K562 (cell line): ENCODE results near the gene BRD3. TPM values are rescaled to one million over a fixed set of nuclear protein-coding genes. Genes with fewer than 3 reads are reported as not detected.

ENCODE experiments used
- ATAC-seq: fragments of 200-7000 bp; cut with Tn5 transposase; 3 replicates; pipeline ENCODE4 v1.9.1; 2020; ENCODE audit warnings: moderate library complexity
- BruUV-seq: library from RNA; stranded (reverse); fragments of 400-500 nt; replicated peaks from 2 replicates; lab custom pipeline; 2021; lab: Mats Ljungman, UMichigan
- CTCF ChIA-PET: fragments of 300-600 bp; formaldehyde crosslinking; extraction: SDS; loops from one replicate; lab custom pipeline; 2021; ENCODE audit warnings: low intra/inter-chr PET ratio; lab: Yijun Ruan, JAX
- POLR2A ChIA-PET: fragments of 300-600, 350-650 bp; sonication (Branson Sonifier 250); formaldehyde crosslinking; extraction: SDS; loops from one replicate; lab custom pipeline; 2021; ENCODE audit warnings: antibody characterized with exemption, inconsistent platforms; lab: Yijun Ruan, JAX
- DNase-seq, 4 experiments: peaks; one replicate each; pipeline versions ENCODE4 v3.0.0 to v3.0.0-alpha.2; 2011 to 2018; ENCODE audit warnings: low spot score in 3 of 4, mixed read lengths in 3 of 4; ENCODE audit errors: extremely low read depth in 1 of 4
- FAIRE-seq: peaks from 2 replicates; lab custom pipeline; 2011; peaks lifted over from hg19 to GRCh38; lab: Jason Lieb, UNC
- H2AFZ ChIP-seq: 2 replicates; pipeline ENCODE4 v1.6.0; 2011; ENCODE audit warnings: low read depth, low read length, control low read depth, inconsistent platforms
- H3K27ac ChIP-seq: fragments of 200-600 bp; 3 replicates; pipeline ENCODE4 v1.8.0; 2011; ENCODE audit warnings: low read depth, mild to moderate bottlenecking, control low read depth, inconsistent platforms, low read length, moderate library complexity, mixed read lengths; ENCODE audit errors: extremely low read depth
- H3K27me3 ChIP-seq, 2 experiments: fragments of 300-600 bp in 1 of 2; 2 replicates in 1 of 2; 3 replicates in 1 of 2; pipeline versions ENCODE4 v1.6.0 to v1.8.0; 2011; ENCODE audit warnings: inconsistent platforms in 2 of 2, low read length in 2 of 2, mild to moderate bottlenecking in 1 of 2, mixed read lengths in 1 of 2, moderate library complexity in 1 of 2; ENCODE audit not compliant: control insufficient read depth in 2 of 2, insufficient read depth in 2 of 2
- H3K36me3 ChIP-seq: fragments of 300-600 bp; 3 replicates; pipeline ENCODE4 v1.8.0; 2011; ENCODE audit warnings: mild to moderate bottlenecking, low read length, inconsistent platforms; ENCODE audit not compliant: control insufficient read depth, insufficient read depth
- H3K4me1 ChIP-seq, 2 experiments: fragments of 200-600 bp in 1 of 2; replicated peaks in 1 of 2; 2 replicates in 1 of 2; 3 replicates in 1 of 2; pipeline versions ENCODE4 v1.5.1 to v1.8.0; 2011; ENCODE audit warnings: inconsistent platforms in 2 of 2, low read length in 2 of 2, mild to moderate bottlenecking in 1 of 2, mixed read lengths in 1 of 2, moderate library complexity in 1 of 2; ENCODE audit not compliant: control insufficient read depth in 2 of 2, insufficient read depth in 2 of 2
- H3K4me2 ChIP-seq: 2 replicates; pipeline ENCODE4 v1.6.1; 2011; ENCODE audit warnings: low read length, control low read depth, inconsistent platforms, mixed read lengths; ENCODE audit not compliant: insufficient read depth
- H3K4me3 ChIP-seq: fragments of 200-600 bp; sonication (generic), shearing (Covaris generic); 2 replicates; pipeline ENCODE4 v1.5.1; 2016; ENCODE audit warnings: control low read depth, inconsistent platforms
- H3K79me2 ChIP-seq: fragments of 200-600 bp; 3 replicates; pipeline ENCODE4 v1.8.0; 2011; ENCODE audit warnings: low read length, inconsistent platforms; ENCODE audit not compliant: control insufficient read depth, insufficient read depth
- H3K9ac ChIP-seq, 2 experiments: 2 replicates each; pipeline versions ENCODE4 v1.6.0 to v1.6.1; 2011; ENCODE audit warnings: low read depth in 2 of 2, low read length in 2 of 2, control low read depth in 1 of 2, inconsistent platforms in 1 of 2, mild to moderate bottlenecking in 1 of 2, mixed read lengths in 1 of 2; ENCODE audit not compliant: insufficient read depth in 1 of 2
- H3K9me1 ChIP-seq: one replicate; pipeline ENCODE4 v1.6.0; 2011; ENCODE audit warnings: inconsistent platforms, mild to moderate bottlenecking, low read length, moderate library complexity; ENCODE audit not compliant: control insufficient read depth, insufficient read depth
- H3K9me3 ChIP-seq: replicated peaks from 2 replicates; pipeline ENCODE4 v1.5.1; 2011; ENCODE audit warnings: low read depth, low read length, inconsistent platforms; ENCODE audit not compliant: control insufficient read depth, insufficient read depth
- H4K20me1 ChIP-seq: replicated peaks from 2 replicates; pipeline ENCODE4 v1.6.1; 2011; ENCODE audit warnings: low read length, inconsistent platforms, mixed read lengths; ENCODE audit not compliant: control insufficient read depth, insufficient read depth
- RBM17 ChIP-seq: fragments of 200-400 bp; formaldehyde crosslinking; IDR thresholded peaks from 2 replicates; pipeline ENCODE4 v1.6.1; 2017; ENCODE audit warnings: low read depth, mild to moderate bottlenecking, low read length, borderline replicate concordance
- SIRT6 ChIP-seq: IDR thresholded peaks from one replicate; pipeline ENCODE4 v1.6.1; 2012; ENCODE audit warnings: low read depth, mild to moderate bottlenecking, control low read depth, inconsistent platforms, low read length, moderate library complexity
- ZNF133 ChIP-seq: fragments of 250-450 bp; sonication (Bioruptor Pico); IDR thresholded peaks from 2 replicates; pipeline ENCODE4 v1.4.0; 2020; ENCODE audit warnings: mild to moderate bottlenecking
- ZNF695 ChIP-seq: fragments of 450-650 bp; formaldehyde crosslinking; IDR thresholded peaks from 2 replicates; pipeline ENCODE4 v1.4.0; 2020; ENCODE audit warnings: mild to moderate bottlenecking, moderate library complexity
- WGBS: fragments of 100-300 bp; shearing (Covaris generic); methylation state at CpG from one replicate; pipeline ENCODE4 v1.1.6; 2016; ENCODE audit warnings: low coverage, mixed read lengths; ENCODE audit not compliant: insufficient coverage; ENCODE audit errors: missing lambda C conversion rate; 5-methylcytosine and 5-hydroxymethylcytosine counted together
- in situ Hi-C: fragments of 300-500 bp; cut with MboI; formaldehyde crosslinking; loops from 4 replicates; pipeline ENCODE4 v1.15.0; 2018; ENCODE audit warnings: inconsistent platforms, mixed read lengths
- intact Hi-C: fragments of 100-400 bp; cut with micrococcal nuclease; formaldehyde crosslinking; loops from 2 replicates; pipeline ENCODE4 v1.14.2; 2022
- polyA plus RNA-seq, 8 experiments: library from polyadenylated mRNA; depleted of rRNA in 4 of 8; stranded (reverse) in 5 of 8; unstranded in 3 of 8; fragments of >200 nt; fragmentation: Nextera tagmentation in 2 of 8; fragmentation: Illumina TruSeq in 1 of 8; extraction: Ambion mirVana in 2 of 8; extraction: Trizol in 1 of 8; gene quantifications; 2 replicates each; pipeline versions ENCODE4 v1.2.1 to v1.2.3, GENCODE V29; 2011 to 2014; ENCODE audit warnings: inconsistent platforms in 1 of 8, missing spikeins in 1 of 8
- total RNA-seq, 7 experiments: library from RNA; depleted of rRNA in 6 of 7; stranded (reverse); fragments of >200 nt in 6 of 7; fragmentation: Illumina TruSeq in 2 of 7; extraction: Trizol in 2 of 7; gene quantifications; 2 replicates each; pipeline versions ENCODE4 v1.2.1 to v1.2.3, GENCODE V29; 2011 to 2021; ENCODE audit warnings: low replicate concordance in 1 of 7
- TF ChIP-seq, protein P1 (sequence below): sonication (generic); formaldehyde crosslinking; IDR thresholded peaks from 2 replicates; pipeline ENCODE4 v1.8.1; 2023; ENCODE audit warnings: mild to moderate bottlenecking, missing genetic modification reagents
- TF ChIP-seq, protein P2 (sequence below): fragments of 450-650 bp; IDR thresholded peaks from 2 replicates; pipeline ENCODE4 v1.6.1; 2016; ENCODE audit warnings: missing biosample characterization, missing genetic modification characterization
- TF ChIP-seq, protein P3 (sequence below), 2 experiments: IDR thresholded peaks in 1 of 2; conservative IDR thresholded peaks in 1 of 2; 2 replicates each; pipeline ENCODE4 v1.6.1; 2016; ENCODE audit warnings: low read depth in 2 of 2, mild to moderate bottlenecking in 1 of 2, missing compliant biosample characterization in 1 of 2, missing genetic modification characterization in 1 of 2, moderate library complexity in 1 of 2
- TF ChIP-seq, protein P4 (sequence below): IDR thresholded peaks from 2 replicates; pipeline ENCODE4 v1.6.1; 2016; ENCODE audit warnings: missing genetic modification characterization, missing compliant biosample characterization

The BRD3 gene
- total and polyA plus RNA-seq, 9 of the 15 experiments (the other 6 are each of a cell fraction or from before 2014, with no cell fraction given) = 0.82 to 37.1 (median 4.2) TPM

DNA sequence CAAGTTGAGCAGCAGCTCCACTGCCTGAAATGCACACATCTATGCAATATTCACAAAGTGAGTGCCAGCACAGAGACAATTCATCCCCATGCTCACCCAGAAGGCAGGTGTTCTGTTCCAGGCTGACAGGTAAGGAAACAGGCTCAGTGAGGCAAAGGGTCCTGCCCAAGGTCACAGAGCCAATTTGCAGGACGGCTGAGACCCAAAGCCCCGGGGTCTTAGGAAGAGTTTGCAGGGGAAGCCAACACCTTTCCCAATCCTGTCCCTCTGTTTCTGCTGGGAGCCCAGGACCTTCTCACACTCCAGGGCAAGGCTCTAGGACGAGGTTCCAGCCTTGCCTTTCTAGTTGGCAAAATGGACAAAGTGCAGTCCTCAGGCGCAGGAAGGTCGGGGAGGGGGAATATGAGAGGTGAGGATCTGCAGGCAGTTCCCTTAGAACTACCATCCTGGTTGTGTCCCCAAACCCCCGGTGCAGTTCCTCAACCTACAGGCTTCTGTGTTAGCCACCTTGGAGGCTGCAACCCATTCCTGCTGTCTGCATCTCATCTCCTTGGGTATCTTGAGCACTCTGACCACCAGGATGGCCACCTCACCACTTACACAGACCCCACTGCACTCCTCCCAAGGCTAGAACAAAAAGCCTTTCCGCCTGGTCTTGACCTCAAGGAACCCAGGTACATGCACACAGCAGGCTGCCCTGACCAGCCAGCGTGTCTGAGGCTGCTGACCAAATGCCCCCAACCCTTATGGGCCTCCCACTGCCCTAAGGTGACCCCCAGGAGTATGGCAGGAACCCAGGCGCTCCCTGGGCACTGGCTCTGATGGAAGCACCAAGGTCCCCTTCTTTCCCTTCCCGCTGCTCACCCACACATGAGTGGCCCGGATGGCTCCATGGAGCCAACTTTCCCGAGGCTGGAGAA is 1.9 kb upstream of the BRD3 start (continued):
- TF ChIP-seq, protein P1, sequence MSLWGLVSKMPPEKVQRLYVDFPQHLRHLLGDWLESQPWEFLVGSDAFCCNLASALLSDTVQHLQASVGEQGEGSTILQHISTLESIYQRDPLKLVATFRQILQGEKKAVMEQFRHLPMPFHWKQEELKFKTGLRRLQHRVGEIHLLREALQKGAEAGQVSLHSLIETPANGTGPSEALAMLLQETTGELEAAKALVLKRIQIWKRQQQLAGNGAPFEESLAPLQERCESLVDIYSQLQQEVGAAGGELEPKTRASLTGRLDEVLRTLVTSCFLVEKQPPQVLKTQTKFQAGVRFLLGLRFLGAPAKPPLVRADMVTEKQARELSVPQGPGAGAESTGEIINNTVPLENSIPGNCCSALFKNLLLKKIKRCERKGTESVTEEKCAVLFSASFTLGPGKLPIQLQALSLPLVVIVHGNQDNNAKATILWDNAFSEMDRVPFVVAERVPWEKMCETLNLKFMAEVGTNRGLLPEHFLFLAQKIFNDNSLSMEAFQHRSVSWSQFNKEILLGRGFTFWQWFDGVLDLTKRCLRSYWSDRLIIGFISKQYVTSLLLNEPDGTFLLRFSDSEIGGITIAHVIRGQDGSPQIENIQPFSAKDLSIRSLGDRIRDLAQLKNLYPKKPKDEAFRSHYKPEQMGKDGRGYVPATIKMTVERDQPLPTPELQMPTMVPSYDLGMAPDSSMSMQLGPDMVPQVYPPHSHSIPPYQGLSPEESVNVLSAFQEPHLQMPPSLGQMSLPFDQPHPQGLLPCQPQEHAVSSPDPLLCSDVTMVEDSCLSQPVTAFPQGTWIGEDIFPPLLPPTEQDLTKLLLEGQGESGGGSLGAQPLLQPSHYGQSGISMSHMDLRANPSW = no peak
- TF ChIP-seq, protein P2, sequence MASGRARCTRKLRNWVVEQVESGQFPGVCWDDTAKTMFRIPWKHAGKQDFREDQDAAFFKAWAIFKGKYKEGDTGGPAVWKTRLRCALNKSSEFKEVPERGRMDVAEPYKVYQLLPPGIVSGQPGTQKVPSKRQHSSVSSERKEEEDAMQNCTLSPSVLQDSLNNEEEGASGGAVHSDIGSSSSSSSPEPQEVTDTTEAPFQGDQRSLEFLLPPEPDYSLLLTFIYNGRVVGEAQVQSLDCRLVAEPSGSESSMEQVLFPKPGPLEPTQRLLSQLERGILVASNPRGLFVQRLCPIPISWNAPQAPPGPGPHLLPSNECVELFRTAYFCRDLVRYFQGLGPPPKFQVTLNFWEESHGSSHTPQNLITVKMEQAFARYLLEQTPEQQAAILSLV (tag) = no peak

DNA sequence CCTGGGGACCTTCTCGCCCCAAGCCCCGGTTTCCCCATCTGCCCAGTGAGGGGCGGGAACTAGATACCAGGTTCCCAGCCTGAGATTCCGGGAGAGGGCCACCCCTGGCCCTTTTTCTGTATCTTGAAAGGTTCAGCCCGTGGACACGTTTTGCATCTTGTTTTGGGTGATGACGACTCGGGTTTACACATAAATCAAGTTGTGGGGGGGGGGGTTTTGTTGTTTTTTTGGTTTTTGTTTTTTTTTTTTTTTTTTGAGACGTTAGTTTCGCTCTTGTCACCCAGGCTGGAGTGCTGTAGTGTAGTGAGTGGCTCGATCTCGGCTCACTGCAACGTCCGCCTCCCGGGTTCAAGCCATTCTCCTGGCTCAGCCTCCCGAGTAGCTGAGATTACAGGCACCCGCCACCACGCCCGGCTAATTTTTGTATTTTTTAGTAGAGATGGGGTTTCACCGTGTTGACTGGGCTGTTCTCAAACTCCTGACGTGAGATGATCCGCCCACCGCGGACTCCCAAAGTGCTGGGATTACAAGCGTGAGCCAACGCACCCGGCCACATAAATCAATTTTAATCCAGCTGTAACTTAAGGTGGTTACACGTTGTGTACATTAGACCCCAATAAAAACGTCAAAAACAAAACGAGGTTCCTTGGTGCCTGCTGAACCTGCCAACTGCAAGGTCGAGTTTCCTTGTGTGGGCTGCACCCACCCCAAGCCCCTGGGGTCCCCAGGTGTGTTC is 1.1 kb upstream of the BRD3 start:
- ChIA-PET POLR2A (no interaction called here), CTCF (no interaction called here)
- DNase-seq (no peak), ATAC-seq (peak; percentile 11), FAIRE-seq (no peak)
- H3K9ac ChIP-seq = peak overlapping the region; percentile 75 to 90; a peak in 3 of 4 replicates
- H3K9me3 ChIP-seq = no peaks in the 10 kb centered on the region
- no peaks in the 10 kb centered on the region for H3K9me1 ChIP-seq
- peak overlapping the region; percentile 97 for H2AFZ ChIP-seq
- H3K27ac ChIP-seq = no peak overlapping the region
- peaks cover 10 to 26% of the 10 kb centered on the region in 2 experiments; a peak in 4 of 5 replicates for H3K4me1 ChIP-seq
- under 1% methylated on average over 31 of the region's 31 CpGs for WGBS
- intact Hi-C loops (no loop called here), in situ Hi-C loops (no loop called here)
- H3K79me2 ChIP-seq = peaks cover 33% of the 10 kb centered on the region
- peak overlapping the region; percentile 83 for H3K4me2 ChIP-seq
- H3K27me3 ChIP-seq = peaks cover 32 to 47% of the 10 kb centered on the region in 2 experiments
- H4K20me1 ChIP-seq = 0 out of 2 replicates have a peak, but pooled peaks cover 3% of the 10 kb centered on the region
- BruUV-seq = no TSS peak
- H3K4me3 ChIP-seq = peak overlapping the region; percentile 92
- H3K36me3 ChIP-seq = no peaks in the 10 kb centered on the region
- TF ChIP-seq SIRT6 (no peak), RBM17 (no peak), ZNF695 (CRISPR knock-in tag) (no peak), ZNF133 (no peak)
- TF ChIP-seq, protein P3, sequence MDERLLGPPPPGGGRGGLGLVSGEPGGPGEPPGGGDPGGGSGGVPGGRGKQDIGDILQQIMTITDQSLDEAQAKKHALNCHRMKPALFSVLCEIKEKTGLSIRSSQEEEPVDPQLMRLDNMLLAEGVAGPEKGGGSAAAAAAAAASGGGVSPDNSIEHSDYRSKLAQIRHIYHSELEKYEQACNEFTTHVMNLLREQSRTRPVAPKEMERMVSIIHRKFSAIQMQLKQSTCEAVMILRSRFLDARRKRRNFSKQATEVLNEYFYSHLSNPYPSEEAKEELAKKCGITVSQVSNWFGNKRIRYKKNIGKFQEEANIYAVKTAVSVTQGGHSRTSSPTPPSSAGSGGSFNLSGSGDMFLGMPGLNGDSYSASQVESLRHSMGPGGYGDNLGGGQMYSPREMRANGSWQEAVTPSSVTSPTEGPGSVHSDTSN (CRISPR knock-in tag; IDR thresholded peaks at IDR 0.05; ENCODE audit: low read depth) = no peak
- TF ChIP-seq, protein P3 (tag; conservative IDR thresholded peaks at IDR 0.05; ENCODE audit: low read depth) = peak; percentile 82
- TF ChIP-seq, protein P4, sequence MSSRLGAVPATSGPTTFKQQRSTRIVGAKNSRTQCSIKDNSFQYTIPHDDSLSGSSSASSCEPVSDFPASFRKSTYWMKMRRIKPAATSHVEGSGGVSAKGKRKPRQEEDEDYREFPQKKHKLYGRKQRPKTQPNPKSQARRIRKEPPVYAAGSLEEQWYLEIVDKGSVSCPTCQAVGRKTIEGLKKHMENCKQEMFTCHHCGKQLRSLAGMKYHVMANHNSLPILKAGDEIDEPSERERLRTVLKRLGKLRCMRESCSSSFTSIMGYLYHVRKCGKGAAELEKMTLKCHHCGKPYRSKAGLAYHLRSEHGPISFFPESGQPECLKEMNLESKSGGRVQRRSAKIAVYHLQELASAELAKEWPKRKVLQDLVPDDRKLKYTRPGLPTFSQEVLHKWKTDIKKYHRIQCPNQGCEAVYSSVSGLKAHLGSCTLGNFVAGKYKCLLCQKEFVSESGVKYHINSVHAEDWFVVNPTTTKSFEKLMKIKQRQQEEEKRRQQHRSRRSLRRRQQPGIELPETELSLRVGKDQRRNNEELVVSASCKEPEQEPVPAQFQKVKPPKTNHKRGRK (tag) = no peak
